GM18505 (cell line): ENCODE measurements around the gene ARHGEF11.

Experiments
- ATAC-seq: cut with Tn5 transposase; IDR thresholded peaks from one replicate; pipeline ENCODE4 v1.9.1; 2021; ENCODE audit not compliant: unreplicated experiment
- POLR2A ChIP-seq: IDR thresholded peaks from 4 replicates; pipeline ENCODE4 v1.6.1; 2011; ENCODE audit warnings: borderline replicate concordance; ENCODE audit not compliant: insufficient read depth, insufficient read length; ENCODE audit errors: extremely low read depth

ARHGEF11 gene

DNA sequence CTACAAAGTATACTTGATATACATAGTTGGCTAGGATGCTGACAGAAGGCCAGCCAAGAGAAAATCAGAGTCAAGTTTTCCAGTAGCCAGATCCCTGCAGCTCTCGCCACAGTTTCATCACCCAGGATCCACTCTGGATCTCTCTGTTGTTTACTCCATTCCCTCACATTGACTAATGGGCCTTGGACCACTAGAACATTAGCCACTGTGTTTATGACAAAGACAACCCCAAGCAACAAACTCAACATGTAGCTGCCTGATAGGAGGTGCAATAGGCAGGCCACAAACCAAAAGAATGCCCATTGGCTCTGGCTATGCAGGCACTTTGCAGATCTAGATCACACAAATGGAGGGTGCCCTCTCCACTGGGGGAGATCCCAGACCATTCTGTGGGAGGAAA is 44.2 kb downstream of the ARHGEF11 start:
- ATAC-seq = no peak
- no peak for TF ChIP-seq POLR2A

DNA sequence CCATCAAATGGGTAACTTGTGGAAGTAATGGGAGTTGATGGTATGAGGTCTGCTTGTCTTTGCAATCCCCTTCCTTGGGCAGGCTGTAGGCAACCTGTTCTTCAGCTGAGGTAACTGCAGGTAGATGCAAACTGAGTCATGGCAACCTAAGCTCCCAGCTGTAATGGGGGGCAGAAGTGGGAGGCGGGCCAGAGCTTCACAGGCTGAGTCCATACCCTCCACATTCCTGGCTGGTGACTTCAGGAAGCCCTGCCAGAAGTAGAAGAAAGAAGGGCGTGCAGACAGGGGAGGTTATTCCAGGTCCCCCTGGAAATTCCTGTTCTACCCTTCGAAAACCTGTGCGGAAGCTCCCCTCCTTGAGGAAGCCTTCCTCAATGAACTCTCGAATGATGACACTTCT is 44.9 kb downstream of the ARHGEF11 start:
- ATAC-seq = no peak
- no peak for TF ChIP-seq POLR2A

GRCh38 chr1:156999596-157000320 is 45.8 kb downstream of the ARHGEF11 start:
- no peak for ATAC-seq
- TF ChIP-seq POLR2A = no peak

DNA sequence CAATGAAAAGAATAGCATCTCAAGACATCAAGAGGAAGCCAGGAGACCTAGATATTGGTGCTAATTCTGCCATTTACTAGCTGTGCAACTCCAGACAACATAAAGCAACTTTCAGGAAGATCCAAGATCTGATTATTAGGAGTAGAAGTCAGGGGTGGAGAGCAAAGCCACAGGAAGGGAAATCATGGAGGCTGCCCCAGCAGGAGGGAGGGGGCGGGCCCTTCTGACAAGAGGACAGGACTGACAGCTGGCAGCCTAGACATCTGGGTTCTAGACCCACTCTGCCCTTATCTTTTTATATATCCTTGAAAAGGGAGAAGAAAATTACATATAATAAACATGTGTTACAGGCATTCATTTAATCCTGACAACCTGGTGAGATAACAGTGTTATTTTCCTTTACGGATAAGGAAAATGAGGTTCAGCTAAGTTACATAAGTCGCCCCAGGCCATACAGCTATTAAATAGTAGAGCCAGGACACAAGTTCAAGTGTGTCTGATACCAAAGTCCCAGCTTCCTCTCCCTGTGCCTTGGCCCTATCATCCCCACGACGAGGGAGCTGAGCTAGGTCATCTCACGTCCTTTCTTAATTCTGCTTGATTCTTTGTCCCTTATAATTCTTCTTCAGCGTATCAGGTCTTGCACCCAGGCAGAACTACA is 46.6 kb downstream of the ARHGEF11 start:
- TF ChIP-seq POLR2A = no peak
- no peak for ATAC-seq

- TF ChIP-seq POLR2A = no peak
- no peak for ATAC-seq
These were observed 47.2 kb downstream of the ARHGEF11 start for GRCh38 chr1:156998301-156998700.

- ATAC-seq = no peak
- no peak for TF ChIP-seq POLR2A
These were observed 50.1 kb downstream of the ARHGEF11 start for GRCh38 chr1:156995412-156995811.

- no peak for TF ChIP-seq POLR2A
- ATAC-seq = no peak
These were observed 51.3 kb downstream of the ARHGEF11 start for GRCh38 chr1:156994277-156994676.

- ATAC-seq = no peak
These were observed 52.0 kb downstream of the ARHGEF11 start for GRCh38 chr1:156993426-156994147.

GRCh38 chr1:156992215-156992614 is 53.3 kb downstream of the ARHGEF11 start:
- TF ChIP-seq POLR2A = no peak
- ATAC-seq = no peak

More at GRCh38 chr1:156993426-156994147, 52.0 kb downstream of the ARHGEF11 start:
- TF ChIP-seq POLR2A = no peak

GRCh38 chr1:156987715-156988114 is 57.8 kb downstream of the ARHGEF11 start:
- no peak for ATAC-seq
- TF ChIP-seq POLR2A = no peak

DNA sequence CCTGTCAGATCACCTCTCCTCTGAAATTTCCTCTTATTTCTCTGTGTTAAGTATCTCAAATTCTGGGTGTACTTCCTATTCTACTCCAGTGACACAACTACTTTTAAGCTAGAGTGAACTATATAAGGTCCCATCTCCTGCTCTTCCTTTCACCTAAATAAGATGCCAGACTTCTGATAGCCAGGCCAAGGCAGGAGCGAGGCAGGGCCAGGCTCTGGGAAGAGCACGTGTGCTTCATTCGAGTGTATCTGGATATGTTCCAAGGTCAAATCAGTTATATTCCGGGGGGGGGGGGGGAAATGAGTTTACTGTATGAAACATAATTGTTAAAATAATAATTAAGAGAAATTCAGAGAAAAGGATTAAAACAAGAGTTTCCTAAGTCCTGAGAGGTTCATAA is 65.0 kb downstream of the ARHGEF11 start:
- ATAC-seq = no peak
- no peak for TF ChIP-seq POLR2A

DNA sequence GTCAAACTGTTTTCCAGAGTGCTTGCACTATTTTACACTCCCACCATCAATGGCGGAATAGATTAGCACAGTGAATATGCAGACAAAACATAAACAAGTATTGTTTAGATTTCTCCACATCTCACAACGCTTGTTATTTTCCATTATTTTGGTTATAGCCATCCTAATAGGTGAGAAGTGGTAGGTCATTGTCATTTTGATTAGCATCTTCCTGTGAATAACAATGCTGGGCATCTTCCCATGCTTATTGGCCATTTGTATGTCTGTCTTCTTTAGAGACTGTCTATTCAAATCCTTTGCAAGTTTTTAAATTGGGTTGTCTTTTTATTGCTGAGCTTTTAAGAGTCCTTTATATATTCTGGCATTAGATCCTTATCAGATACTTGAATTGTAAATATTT is 70.5 kb downstream of the ARHGEF11 start:
- TF ChIP-seq POLR2A = no peak
- ATAC-seq = no peak

GRCh38 chr1:156973417-156973816 is 72.1 kb downstream of the ARHGEF11 start:
- TF ChIP-seq POLR2A = no peak
- ATAC-seq = no peak

GRCh38 chr1:156970017-156970416 is 75.5 kb downstream of the ARHGEF11 start:
- no peak for TF ChIP-seq POLR2A
- no peak for ATAC-seq

GRCh38 chr1:156969496-156969895 is 76.0 kb downstream of the ARHGEF11 start:
- no peak for ATAC-seq
- TF ChIP-seq POLR2A = no peak

- TF ChIP-seq POLR2A = no peak
- ATAC-seq = no peak
These were observed 81.1 kb downstream of the ARHGEF11 start for GRCh38 chr1:156964441-156964840.
